ENCODE data around the gene ANKS1B.

GRCh38 chr12:99783421-99783820 is 201.3 kb downstream of the ANKS1B start:
- no peak for TF ChIP-seq ZFP3 (CRISPR knock-in tag; IDR thresholded peaks at IDR 0.05)
- no peak for TF ChIP-seq PATZ1 (CRISPR knock-in tag; IDR thresholded peaks at IDR 0.05; ENCODE audit: borderline replicate concordance)
- TF ChIP-seq ARNTL (CRISPR knock-in tag; IDR thresholded peaks at IDR 0.05; ENCODE audit: borderline replicate concordance, low read depth) = no peak
- no peak for TF ChIP-seq CSRNP3 (CRISPR knock-in tag; IDR thresholded peaks at IDR 0.05)
- no peak for TF ChIP-seq RARB (CRISPR knock-in tag; IDR thresholded peaks at IDR 0.05)
- no peak for TF ChIP-seq PPARA (CRISPR knock-in tag; IDR thresholded peaks at IDR 0.05; ENCODE audit: borderline replicate concordance)
- no peak for TF ChIP-seq POU6F1 (CRISPR knock-in tag; IDR thresholded peaks at IDR 0.05; ENCODE audit: borderline replicate concordance, low read depth)
- TF ChIP-seq ZFP30 (CRISPR knock-in tag; IDR thresholded peaks at IDR 0.05) = no peak
- no peak for TF ChIP-seq CSDC2 (CRISPR knock-in tag; IDR thresholded peaks at IDR 0.05)
- TF ChIP-seq ESRRG (CRISPR knock-in tag; IDR thresholded peaks at IDR 0.05) = no peak
- no peak for TF ChIP-seq ZC3H10 (CRISPR knock-in tag; IDR thresholded peaks at IDR 0.05)
